Measurements from ENCODE around the gene CTNNA3. TPM values are rescaled to one million over a fixed set of nuclear protein-coding genes. Genes with fewer than 3 reads are reported as not detected.

Gene CTNNA3
- total RNA-seq, 1 experiment from 2014 or later, result 0.02 TPM

GRCh38 chr10:66783316-66783715, 912.7 kb downstream of the CTNNA3 start:
- intact Hi-C loops (cut with micrococcal nuclease), result no loop called here
- H3K9me3 Mint-ChIP-seq (ENCODE audit: unreplicated experiment), result no peaks in the 10 kb centered on the region
- no peak overlapping the region for H3K27ac Mint-ChIP-seq (ENCODE audit: low read depth, unreplicated experiment)
- H3K4me3 Mint-ChIP-seq (ENCODE audit: unreplicated experiment), result no peak overlapping the region
- no peak for TF ChIP-seq CTCF (IDR thresholded peaks at IDR 0.05; ENCODE audit: unreplicated experiment)
- no peaks in the 10 kb centered on the region for H3K36me3 Mint-ChIP-seq (ENCODE audit: insufficient read depth, unreplicated experiment)
- no peak for DNase-seq (ENCODE audit: unreplicated experiment)
- H3K27me3 Mint-ChIP-seq (ENCODE audit: insufficient read depth, unreplicated experiment), result no peaks in the 10 kb centered on the region
- ChIA-PET CTCF (no interaction called here), POLR2A (no interaction called here)
- peaks cover 10% of the 10 kb centered on the region for H3K4me1 Mint-ChIP-seq (ENCODE audit: insufficient read depth, unreplicated experiment)
- no TSS peak for BruUV-seq (replicated peaks)

- peaks cover 10% of the 10 kb centered on the region for H3K4me1 Mint-ChIP-seq (ENCODE audit: insufficient read depth, unreplicated experiment)
- H3K36me3 Mint-ChIP-seq (ENCODE audit: insufficient read depth, unreplicated experiment), result no peaks in the 10 kb centered on the region
- BruUV-seq (replicated peaks), result no TSS peak
- no peak for DNase-seq (ENCODE audit: unreplicated experiment)
- ChIA-PET POLR2A (no interaction called here), CTCF (no interaction called here)
- H3K27me3 Mint-ChIP-seq (ENCODE audit: insufficient read depth, unreplicated experiment), result no peaks in the 10 kb centered on the region
- no peak overlapping the region for H3K4me3 Mint-ChIP-seq (ENCODE audit: unreplicated experiment)
- H3K27ac Mint-ChIP-seq (ENCODE audit: low read depth, unreplicated experiment), result no peak overlapping the region
- intact Hi-C loops (cut with micrococcal nuclease), result no loop called here
- no peaks in the 10 kb centered on the region for H3K9me3 Mint-ChIP-seq (ENCODE audit: unreplicated experiment)
- TF ChIP-seq CTCF (IDR thresholded peaks at IDR 0.05; ENCODE audit: unreplicated experiment), result no peak
Observed at GRCh38 chr10:66782776-66783175, 913.2 kb downstream of the CTNNA3 start.

GRCh38 chr10:66782144-66782543, 913.9 kb downstream of the CTNNA3 start:
- BruUV-seq (replicated peaks), result no TSS peak
- Mint-ChIP-seq H3K4me3 (ENCODE audit: unreplicated experiment) (no peak overlapping the region), H3K27ac (ENCODE audit: low read depth, unreplicated experiment) (no peak overlapping the region), H3K27me3 (ENCODE audit: insufficient read depth, unreplicated experiment) (no peaks in the 10 kb centered on the region), H3K4me1 (ENCODE audit: insufficient read depth, unreplicated experiment) (peaks cover 10% of the 10 kb centered on the region), H3K36me3 (ENCODE audit: insufficient read depth, unreplicated experiment) (no peaks in the 10 kb centered on the region), H3K9me3 (ENCODE audit: unreplicated experiment) (no peaks in the 10 kb centered on the region)
- ChIA-PET POLR2A (interaction anchor here (0.6 kb wide), 1 partner anchor 18 kb away, joined by 3 read pairs; no protein-coding TSS in a partner anchor), CTCF (interaction anchor here (0.7 kb wide), 1 partner anchor 36 kb away, joined by 4 read pairs; no protein-coding TSS in a partner anchor)
- DNase-seq (ENCODE audit: unreplicated experiment), result no peak
- no peak for TF ChIP-seq CTCF (IDR thresholded peaks at IDR 0.05; ENCODE audit: unreplicated experiment)
- intact Hi-C loops (cut with micrococcal nuclease), result no loop called here

GRCh38 chr10:66780796-66781195, 915.2 kb downstream of the CTNNA3 start:
- no peak overlapping the region for H3K27ac Mint-ChIP-seq (ENCODE audit: low read depth, unreplicated experiment)
- no peak for TF ChIP-seq CTCF (IDR thresholded peaks at IDR 0.05; ENCODE audit: unreplicated experiment)
- H3K9me3 Mint-ChIP-seq (ENCODE audit: unreplicated experiment), result no peaks in the 10 kb centered on the region
- intact Hi-C loops (cut with micrococcal nuclease), result no loop called here
- H3K36me3 Mint-ChIP-seq (ENCODE audit: insufficient read depth, unreplicated experiment), result no peaks in the 10 kb centered on the region
- CTCF ChIA-PET, result no interaction called here
- H3K4me3 Mint-ChIP-seq (ENCODE audit: unreplicated experiment), result no peak overlapping the region
- BruUV-seq (replicated peaks), result no TSS peak
- DNase-seq (ENCODE audit: unreplicated experiment), result no peak
- H3K4me1 Mint-ChIP-seq (ENCODE audit: insufficient read depth, unreplicated experiment), result peaks cover 10% of the 10 kb centered on the region
- no peaks in the 10 kb centered on the region for H3K27me3 Mint-ChIP-seq (ENCODE audit: insufficient read depth, unreplicated experiment)
- POLR2A ChIA-PET, result no interaction called here
